Stimulated activated CD8-positive, alpha-beta memory T cell treated with anti-CD3 and anti-CD28 coated beads, Interleukin-12 subunit alpha, Interleukin-12 subunit beta, amount 100 ng/mL, for 24 hours (primary cell): ENCODE results near the gene NTMT1.

ENCODE experiments used
- DNase-seq: peaks from one replicate; pipeline ENCODE4 v3.0.0-alpha.2; 2020; ENCODE audit errors: extremely low read depth

NTMT1 gene

DNA sequence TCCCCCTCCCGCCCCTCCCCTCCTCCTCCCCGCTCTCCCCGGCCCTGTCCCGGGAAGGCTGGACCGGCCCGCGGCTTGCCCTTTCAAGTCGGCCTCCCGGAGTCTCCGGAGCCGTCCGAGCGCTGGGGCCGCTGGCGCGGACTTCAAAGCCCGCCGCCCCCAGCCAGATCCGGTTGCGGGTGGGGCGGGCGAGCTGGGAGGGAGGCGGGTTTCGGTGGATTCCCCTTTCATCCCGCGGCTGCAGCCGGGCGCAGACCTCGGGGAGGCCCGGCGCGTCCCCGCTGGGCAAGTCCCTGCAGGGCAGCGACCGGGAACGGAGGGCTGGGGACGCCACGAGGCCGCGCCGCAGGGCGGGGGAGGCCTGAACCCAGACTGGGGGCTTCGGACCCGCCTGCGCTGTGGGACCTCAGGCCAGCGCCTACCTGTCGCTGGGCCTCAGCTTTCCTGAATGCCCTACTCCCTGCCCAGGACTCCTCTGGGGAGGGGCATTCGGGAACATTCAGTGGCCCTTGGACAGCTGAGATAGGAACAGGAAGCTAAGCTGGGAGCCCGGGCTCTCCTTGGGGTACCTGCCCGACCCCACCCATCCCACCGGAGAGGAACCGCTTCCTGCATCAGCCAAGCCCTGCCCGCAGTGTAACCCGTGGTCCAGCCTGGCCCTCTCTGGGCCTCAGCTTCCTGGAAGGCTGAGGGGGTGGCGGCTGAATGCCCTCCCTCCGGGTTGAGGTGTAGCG lies 28.4 kb upstream of the NTMT1 start:
- no peak for DNase-seq

DNA sequence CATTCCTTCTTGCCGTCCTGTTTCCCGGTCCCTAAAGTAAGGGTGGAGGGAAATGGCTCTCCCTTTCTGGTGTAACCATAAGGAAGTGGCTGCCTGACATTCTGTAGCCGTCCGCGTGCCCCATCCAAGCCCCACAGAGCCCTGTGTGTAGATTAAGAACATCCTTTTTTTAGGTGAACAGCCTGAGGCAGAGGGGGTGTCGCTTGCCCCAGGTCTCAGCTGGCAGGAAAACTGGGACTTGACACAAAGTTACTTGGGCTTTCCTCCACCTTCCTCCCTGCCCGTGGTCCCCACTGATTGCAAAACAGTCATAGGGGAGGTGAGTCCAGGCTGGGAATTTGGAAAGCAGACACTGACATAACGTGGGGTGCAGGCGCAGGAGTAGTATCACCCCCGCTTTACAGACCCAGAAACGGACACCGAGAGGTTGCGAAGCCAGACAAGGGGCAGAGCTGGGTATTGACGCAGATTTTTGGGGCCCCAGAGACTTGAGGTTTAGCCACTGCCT lies 27.8 kb upstream of the NTMT1 start:
- DNase-seq, result no peak

DNA sequence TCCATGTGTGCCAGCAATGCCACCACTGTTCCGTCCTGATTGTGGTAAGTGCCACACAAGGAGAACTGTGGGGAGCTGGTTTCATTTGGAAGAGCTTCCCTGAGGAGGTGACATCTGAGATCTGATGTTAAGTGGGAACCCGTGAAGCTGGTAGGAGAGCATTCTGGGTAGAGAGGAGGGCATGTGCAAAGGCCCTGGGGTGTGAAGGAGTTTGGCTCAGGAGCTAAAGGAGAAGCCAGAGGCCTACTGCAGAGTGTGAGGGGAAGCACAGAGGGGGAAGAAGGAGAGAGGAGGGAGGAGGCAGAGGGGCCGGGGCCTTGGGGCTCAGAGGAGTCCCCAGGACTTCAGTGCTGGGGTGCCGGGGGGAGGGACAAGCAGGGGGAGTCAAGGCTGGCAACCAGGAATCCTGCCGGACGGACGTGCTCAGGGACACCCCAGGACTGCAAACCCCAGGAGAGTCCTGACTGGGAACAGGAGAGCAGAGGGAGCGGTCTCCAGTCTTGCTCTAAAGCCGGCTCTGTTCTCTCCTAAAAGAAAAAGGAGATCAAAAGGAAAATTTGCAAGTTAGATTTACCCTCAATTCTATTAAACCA lies 24.8 kb upstream of the NTMT1 start:
- DNase-seq, result no peak

DNA sequence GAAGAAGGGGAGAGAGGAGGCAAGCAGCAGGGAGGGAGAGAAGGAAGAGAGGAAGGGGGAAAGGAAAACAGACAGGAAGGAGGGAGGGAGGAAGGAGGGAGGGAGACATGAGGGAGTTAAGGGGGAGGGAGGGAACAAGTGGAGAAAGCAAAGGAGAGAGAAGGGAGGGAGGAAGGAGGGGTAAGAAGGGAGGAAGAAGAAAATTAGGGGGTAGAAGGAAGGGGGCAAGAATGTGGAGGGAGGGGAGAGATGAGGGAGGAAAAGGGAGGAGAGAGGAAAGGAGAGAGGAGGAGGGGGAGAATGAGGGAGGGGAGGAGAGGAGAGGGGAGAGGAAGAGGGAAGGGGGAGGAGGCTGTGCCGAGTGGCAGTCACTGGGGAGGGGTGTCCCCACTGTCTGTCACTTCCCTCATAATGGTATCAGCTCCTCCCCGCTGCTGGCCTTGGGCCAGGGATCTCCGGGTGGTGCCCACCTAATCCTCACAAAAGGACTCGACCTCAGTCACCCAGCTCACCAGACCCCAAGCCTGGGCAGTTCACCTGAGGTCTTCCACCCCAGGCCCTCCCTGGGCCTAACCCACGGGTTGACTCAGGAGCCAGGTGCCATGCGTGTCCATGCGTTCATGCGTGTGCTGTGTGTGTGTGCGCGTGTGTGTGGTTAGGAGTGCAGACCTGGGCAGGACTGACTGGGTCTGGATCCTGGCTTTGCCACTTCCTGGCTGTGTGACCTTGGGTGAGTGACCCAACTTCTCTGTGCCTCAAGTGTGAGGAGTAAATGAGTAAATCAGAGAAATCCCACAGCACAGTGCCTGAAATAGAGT lies 23.2 kb upstream of the NTMT1 start:
- DNase-seq, result no peak

DNA sequence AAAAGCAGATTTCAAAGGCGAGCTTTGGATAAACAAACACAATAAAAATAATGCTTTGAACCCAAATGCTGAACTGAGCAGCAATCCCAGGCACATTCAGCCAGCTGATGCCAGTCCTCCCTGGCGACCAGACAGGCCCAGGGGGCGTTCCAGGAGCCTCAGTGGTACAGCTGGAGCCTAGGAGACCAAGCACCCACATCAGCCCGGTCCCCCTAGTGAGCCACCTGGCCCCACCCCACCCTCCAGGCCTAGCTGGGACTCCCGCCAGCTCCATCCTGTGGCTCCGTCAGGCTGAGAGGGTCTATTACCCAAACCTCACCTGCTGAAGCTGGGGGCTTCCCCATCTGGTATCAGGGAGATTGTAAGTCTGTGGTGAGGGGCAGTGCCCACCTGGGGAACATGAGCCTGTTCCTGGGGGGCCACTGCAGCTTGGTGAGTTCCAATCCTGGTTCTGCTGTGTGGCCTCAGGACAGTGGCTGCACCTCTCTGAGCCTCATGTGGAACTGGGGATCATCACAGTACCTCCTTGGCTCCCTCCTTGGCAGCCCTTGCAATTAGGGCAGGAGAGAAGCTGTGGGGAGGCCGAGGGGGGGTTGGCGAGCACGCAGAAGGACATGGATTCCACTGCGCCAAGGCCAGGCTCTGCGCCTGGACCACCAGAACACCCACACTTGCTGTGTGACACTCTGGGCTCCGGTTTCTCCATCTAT lies 21.8 kb upstream of the NTMT1 start:
- no peak for DNase-seq

DNA sequence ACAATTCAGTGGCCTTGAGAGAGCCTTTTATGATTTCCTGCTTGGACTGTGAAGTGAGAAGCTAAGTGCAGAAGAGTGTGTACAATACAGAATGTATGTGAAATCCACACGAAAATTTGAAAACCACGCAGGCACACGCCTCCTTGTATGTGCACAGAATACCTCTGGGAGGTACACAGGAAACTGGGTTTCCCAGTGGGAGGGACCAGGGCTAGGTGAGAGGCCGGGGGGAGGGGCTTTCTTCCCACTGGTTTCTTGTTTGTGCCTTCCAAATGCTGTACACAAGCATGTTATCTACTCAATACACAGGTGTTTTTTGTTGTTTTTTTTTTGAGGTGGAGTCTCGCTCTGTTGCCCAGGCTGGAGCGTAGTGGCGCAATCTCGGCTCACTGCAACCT lies 21.2 kb upstream of the NTMT1 start:
- no peak for DNase-seq

DNA sequence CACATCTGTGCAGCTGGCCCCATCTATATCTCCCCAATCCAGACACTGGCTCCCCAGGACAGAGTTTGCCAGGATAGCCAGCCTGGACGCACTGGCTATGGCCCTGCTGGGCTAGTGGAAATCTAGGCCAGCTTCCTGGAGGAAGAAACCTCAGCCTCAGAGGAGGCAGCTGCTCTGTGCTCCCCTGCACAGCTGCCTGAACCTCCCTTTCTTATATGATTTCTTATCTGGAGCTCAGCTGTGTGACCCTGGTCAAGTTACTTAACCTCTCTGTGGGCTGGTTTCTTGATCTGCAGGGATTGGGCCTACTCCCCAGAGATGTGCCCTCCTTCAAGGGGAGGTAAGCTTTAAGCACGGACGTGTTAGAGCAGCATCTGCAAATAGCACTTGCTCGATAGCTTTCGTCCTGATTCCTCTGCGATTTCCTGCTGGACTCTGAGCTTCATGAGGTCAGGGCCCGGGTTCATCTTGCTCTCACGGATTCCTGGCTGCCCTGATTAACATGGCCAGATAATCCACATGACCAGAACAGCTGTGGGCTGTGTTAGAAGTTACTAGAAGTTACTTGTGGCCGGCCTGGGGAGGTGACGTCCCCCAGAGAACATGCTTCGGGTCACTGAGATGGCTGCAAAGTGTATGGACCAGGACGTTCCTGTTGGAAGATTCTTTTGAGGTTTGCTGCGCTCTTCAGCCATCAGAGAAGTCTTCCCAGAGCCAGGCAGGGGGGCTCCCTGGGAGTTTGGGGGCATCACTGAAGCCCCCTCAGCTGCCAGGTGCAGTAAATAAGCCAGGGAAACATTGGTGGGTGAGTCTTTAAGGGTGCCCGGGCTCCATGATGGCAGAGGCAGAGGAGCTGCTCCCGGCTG lies 19.6 kb upstream of the NTMT1 start:
- DNase-seq, result no peak

DNA sequence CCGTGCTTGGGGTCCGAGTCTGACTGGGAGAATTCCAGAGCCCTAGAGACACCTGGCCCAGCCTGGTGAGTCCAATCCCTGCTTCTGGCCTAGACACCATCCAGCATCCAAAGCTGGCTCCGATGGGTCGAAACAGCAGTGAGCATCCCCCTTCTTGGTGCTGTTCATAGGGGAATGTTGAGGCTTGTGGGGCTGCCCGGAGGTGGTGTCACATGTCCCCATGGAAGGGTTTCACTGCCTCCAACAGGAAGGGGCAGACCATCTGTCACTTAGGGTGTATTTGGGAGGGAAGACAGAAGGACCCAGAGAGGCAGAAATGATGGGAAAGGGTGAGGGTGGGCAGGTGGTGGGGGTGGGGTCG lies 19.0 kb upstream of the NTMT1 start:
- DNase-seq, result no peak

DNA sequence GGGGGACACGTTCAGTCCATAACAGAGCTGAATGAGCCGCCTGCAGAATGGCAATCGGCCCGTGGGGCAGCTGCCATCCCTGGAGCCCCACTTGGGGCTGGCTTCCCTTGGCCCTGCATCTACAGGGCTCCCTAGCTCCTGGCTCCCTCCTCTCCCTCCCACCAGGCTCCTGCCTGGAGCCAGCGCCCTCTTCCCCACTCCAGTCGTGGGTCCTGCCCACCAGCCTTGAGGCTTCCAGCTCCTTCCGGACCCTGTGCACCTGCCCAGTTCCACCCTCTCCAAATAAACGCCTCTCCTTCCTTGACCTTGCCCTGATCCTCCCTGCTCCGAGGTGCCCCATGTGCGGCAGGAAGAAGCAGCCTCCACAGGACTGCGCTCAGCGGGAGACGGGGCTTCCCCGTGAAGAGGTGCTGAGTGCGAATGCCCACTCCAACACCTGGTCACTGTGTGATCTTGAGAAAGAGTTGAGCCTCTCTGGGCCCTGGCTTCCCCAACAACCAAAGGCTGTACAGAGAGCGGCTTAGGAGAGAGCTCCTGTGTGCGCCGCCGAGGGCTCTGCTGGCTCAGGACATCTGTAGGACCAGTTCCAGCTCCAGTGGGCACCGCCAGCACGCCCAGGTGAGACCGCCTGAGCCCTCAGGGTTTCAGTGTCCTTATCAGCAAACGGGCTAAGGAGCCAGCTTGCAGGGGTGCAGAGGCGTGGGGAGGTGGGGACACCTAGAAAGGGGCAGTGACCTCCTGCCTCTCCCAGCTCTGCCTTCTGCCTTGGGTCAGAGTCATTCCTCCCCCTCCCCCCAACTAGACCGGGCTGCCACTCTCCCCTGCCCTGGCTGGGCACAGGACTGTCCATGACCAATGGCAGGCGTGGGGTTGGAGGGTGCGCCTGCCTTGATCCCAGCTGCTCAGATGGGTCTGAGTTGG lies 17.1 kb upstream of the NTMT1 start:
- no peak for DNase-seq

DNA sequence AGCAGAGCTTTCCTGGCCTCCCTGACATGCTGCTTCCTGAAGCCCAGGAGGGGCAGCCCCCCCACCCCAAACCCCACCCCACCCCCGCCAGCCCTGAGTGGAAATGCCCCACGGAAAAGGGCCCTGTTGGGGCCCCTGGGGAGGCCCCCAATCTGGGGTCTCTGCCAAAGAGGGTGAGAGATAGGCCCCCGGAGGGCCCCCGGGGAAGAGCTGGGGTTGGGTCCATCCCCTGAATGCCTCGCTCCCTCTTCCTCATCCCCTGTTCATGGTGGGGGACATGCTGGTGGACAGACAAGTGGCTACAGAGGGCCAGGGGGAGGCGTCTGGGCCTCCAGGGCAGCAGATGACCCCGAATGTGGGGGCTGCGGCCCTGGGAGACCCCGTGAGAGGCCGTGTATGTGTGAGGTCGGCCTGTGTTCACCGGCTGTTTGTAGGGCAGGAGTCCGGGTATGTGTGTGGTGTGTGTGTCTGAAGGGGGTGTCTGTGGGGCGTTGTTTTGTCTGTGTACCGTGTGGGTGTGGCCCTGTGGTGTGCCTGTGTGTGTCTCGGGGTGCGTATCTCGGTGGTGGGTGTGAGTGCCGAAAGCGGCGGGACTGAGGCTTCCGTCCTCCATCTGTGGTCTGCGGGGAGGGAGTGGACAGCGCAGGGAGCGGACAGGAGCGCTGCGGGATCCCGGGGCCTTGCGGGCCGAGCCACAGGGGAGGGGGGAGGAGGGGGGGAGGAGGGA lies 16.3 kb upstream of the NTMT1 start:
- DNase-seq, result no peak

DNA sequence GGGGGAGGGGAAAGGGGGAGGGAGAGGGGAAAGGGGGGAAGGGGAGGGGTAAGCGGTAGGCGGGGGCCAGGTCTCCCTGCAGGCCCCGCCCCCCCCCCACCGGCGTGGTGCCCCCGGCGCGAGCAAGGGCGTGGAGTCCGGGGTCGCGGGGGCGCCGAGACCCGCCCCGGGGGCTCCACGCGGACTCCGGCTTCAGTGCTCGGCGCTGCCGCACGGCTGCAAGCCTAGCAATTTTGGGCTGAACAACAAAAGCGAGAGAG lies 15.8 kb upstream of the NTMT1 start:
- no peak for DNase-seq

DNA sequence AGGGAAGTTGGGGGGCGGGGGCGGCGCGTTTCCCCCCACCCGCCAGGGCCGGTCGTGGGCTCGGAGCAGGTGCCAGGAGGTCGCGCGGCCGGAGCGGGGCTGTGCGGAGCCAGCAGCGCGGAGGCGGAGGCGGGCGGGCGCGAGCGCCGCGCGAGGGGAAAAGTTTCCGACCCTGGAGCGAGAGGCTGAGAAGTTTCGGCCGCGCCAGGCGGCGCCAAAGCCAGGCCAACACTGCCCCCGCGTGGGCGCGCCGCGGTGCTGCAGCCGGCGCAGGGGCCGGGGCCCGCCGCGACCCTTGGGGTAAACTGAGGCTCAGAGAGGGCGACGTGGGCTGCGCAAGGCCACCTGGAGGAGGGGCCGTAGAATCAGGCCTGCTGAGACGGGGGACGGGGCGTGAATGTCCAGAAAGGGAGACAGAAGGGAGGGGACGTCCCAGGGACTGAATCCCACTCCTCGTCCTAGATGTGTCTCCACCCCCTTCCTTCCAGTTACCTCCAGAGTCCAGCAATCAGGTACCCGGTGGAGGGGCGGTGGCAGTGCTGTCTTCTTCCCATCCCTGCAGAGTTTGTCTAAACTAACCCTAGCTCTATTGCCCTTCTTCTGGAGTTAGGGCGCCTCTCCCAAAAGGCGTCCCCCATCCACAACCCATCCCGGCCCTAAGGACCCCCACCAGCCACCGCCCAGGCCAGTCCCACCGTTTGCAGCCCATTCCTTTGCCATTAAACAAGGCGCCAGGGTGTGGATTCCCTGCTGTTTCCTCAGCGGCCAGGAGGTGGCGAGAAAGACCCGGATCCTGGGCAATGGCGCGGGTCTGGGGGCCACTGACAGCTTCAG lies 15.3 kb upstream of the NTMT1 start:
- no peak for DNase-seq

DNA sequence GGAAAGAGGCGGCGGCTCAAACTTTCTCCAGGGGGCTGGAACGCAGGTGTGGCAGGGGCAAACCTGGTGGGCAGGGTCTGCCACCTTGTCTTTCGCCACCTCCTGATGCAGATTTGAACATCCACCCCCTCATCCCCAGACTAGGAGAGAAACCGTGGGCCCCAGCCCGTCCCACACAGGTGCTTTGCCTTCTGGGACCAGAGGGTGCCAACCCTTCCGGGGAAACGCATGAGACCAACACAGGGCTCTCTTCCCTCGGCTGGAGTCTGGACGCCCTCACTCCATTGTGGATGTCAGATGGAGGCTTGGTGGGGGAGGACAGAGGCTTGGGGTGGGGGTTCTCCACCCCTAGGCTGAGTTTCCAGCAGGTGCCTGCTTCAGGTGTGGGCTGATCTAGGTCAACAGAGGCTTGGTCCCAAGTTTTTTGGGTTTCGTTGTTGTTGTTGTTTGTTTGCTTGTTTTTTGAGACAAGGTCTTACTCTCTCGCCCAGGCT lies 14.6 kb upstream of the NTMT1 start:
- no peak for DNase-seq

DNA sequence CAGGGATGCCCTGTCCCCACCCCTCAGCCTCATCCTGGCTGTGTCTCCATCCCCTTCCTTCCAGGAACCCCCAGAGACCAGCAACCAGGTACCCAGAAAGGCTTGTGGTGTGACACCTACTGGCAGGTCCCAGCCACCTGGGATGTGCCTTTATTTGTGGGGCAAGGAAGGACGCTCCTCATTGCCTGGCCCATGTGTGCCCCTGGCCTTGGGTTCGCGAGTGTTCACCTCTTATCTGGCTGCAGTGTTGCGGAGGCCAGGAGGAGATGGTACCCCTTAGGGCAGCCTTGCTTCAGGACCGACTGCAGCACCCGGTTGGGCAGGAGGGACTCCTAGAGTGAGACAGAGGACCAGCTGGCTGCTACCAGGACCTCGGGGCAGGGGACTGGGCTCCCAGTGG lies 13.8 kb upstream of the NTMT1 start:
- no peak for DNase-seq

DNA sequence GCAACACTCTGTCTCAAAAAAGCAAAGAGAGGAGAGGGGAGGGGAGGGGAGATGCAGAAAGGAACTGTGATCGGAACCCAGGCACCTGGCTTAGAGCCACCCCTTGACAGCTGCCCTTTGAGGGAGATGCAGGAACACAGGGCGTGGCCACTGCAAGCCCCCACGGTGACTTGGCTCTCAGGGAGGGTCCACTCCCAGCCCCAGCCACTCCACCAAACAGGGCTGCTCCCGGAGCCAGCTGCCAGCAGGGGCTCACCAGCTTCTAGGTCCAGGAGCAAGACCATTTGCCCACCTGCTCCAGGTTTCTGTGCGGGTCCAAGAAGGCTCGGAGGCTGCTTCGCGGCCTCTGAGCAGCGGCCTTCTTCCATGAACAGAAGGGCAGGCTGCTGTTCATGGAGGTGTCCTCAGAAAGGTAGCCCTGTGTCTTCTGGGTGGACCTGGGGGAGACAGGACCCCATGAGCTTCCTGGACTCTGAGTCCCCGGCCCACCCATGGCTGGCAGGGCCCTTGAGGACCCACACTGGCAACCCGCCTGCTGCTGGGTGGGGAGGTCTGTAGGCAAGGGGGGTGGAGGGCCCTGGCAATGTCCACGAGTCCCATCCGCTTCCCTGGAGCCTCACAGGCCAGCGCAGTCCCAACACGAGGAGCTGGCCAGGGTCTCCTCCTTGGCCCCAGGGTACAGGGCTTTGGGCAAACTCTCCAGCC lies 13.0 kb upstream of the NTMT1 start:
- no peak for DNase-seq

DNA sequence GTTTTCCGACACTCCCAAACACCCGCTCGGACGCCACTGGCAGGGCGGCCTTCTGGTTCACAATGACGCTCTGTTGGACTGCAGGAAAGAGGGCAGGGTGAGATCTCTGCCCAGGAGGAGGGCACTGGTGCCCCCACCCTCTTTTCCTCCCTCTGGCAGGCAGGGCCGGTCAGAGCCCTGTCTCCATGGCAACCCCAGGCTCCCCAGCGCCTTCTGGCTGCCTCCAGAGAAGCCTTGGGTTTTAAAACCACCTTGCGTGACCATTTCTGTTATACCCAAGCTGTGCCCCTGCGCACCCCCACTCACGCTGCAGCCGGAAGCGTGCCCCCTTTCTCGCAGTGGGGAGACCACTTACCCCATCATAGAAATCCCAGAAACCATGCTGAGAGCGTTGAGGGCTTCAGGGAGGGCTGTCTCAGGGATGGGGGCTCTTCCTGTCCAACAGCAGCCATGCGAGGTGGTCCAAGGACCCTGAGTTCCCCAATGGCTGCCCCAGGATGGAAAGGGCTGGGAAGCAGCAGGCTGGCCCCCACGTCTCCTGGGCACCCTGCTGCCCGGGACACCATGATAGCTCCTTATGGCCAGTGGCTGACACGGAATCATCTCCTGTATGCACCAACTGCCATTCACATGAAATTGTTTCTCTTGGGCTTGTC lies 12.3 kb upstream of the NTMT1 start:
- no peak for DNase-seq

DNA sequence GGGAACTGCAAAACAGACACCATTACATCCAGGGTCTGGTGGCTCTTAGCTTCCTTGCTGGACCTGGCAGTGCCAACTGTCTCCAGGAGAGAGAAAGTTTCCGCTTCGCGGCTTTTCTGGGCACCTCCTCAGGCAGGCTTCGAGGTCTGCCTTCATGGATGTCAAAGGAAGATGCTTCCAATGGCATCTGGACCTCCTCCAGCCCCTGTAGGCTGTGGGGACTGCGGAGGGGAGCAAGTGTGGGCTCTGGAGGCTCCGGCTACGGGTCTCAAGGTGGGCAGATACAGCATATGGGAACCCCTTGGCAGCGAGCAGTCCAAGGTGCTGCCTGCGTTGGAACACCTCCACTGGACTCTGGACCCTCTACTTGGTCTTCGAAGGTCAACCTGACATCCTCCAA lies 11.0 kb upstream of the NTMT1 start:
- no peak for DNase-seq
